ENCODE results near the gene KLF11.

DNA sequence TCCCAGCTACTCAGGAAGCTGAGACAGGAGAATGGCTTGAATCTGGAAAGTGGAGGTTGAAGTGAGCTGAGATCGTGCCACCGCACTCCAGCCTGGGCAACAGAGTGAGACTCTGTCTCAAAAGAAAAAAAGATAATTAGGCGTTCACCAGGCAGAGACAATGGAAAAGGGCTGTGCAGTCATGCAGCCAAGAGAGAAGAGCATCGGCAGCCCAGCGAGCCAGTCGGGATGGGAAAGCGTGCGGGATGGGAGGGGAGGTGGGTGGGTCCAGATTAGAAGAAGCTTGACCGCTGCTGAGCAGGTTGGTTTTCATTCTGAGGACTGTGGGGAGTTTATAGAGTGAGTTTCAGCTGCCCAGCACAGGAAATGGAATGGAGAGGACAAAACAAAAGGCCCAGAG lies 51.8 kb downstream of the KLF11 start:
- no peak for TF ChIP-seq CTCF (IDR thresholded peaks at IDR 0.05 in 8 of 11, conservative IDR thresholded peaks at IDR 0.05 in 3 of 11)
- TF ChIP-seq POLR2A (IDR thresholded peaks at IDR 0.05) = no peak
- no peak for TF ChIP-seq POLR2AphosphoS5 (IDR thresholded peaks at IDR 0.05)
